GM18519 (cell line): ENCODE results near the gene DTNBP1.

Experiments used
- ATAC-seq: cut with Tn5 transposase; IDR thresholded peaks from one replicate; pipeline ENCODE4 v1.9.1; 2021; ENCODE audit warnings: mild to moderate bottlenecking, moderate library complexity; ENCODE audit not compliant: unreplicated experiment, low FRiP score

DTNBP1 gene

DNA sequence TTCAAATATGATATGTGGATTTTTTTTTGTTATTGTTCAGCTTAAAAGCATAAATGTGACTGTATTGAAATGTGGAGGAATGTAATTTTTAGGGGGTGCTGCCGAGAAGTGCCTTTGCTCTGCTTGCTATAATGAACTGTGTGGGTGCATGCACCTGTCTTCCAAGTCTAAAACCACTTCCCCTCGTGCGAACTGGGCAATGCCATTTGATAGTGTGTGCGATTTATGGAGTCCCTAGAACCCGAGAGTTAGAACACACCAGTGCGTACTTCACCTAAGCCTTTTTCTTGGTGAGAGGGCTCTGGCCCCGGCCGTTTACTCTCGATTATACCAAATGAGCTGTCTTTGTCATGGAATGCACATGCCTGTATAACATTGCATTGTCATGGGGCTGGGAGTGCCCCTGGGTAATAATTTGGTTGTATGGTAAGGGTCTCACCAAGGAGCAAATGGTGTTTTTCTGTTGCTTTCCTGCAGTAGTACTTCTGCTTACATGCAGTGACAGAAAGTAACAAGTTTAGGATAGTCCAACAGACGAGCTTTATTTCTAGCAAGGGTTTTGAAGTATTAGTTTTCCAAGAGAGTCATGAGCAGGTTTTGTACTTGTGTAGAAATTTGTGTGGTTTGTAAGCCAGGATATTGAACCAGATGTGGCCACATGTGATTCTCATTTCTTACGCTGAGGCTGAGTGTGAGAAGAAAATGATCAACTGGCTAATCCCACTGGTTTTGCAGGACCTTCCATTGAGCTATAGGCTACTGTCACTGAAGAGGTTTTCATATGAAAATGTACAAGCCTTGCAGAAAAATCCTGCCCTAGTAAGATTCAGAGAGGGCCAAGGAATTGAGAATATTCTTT is 172.4 kb downstream of the DTNBP1 start:
- no peak for ATAC-seq

DNA sequence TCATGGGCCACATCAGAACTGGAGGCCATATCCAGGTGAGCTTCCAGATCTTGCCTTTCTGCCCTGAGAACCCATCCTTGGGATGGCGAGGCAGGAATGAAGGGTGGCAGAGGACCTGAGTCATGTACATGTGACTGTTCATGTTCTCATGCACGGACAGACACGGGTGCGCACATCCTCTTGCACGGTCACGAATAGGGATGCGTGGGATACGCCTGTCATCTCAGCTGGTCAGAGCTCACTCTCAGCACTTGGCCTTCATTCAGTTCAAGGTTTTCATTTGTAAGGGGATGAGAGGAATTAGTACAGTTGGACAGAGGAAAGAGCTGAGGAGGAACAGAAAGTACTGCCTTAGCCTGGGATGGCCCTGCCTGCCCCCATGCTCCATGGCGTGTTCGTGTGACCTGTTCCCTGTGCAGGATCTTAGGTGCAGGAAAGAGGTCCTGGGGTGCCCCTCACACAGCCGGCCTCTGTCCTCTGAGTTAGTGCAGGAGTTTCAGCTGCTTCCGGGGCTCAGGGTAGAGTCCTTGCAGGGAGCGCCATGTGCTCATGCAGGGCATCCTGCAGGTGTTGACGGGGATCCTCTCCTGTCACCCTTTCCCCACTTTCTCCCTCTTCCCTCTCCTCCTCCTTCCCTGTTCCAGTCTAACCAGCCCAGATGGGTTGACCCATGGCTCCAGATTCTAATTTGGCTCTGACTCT is 173.4 kb downstream of the DTNBP1 start:
- no peak for ATAC-seq

DNA sequence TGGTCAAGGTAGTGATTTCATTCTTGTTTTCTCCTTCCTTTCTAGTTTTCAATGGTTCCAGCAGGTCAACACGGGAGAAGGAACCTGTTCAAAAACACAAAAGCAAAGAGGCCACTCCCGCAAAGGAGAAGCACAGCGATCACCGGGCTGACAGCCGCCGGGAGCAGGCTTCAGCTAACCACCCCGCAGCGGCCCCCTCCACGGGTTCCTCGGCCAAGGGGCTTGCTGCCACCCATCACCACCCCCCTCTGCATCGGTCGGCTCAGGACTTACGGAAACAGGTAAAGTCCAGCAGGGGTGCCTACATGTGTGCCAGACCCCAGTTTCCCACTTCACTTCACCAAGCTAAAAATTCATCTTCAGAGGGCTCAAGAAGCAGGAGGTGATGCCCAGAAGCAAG is 175.6 kb downstream of the DTNBP1 start:
- ATAC-seq = no peak

DNA sequence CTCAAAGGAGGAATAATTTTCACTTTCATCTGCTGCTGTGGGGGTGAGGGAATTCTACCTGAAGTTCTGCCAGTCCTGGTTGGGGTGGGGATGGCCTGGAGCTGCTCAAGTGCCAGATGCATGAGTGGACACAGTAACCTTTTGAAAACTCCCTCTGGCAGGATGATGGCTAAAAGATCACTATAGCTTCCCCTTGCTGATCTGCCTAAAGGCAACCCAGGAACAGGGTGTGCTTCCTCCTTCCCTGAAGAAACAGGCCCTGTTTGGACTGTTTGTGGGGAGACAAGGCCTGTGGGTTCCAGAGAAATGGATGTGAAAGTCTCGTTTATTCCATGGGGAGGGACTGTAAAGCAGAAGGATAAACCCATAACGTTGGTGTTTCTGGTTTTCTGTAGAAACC is 176.9 kb downstream of the DTNBP1 start:
- no peak for ATAC-seq

DNA sequence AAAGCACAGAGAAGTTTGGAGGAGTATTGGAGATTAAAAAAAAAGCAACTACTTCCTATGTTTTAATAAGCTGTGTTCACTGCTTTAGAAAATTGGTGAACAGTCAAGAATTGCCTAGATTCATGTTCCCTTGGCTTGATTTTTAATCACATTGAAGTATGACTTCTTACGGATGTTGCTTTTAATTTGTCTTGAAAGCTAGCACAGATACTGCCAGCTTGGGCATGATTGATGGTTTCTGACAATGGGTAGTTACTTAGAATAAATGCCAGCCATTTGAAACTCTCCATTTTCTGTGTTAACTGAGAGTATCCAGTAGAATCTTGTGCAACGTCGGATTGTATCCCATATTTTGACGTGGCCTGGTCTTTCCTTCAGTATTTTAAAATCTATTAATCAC is 178.0 kb downstream of the DTNBP1 start:
- no peak for ATAC-seq

DNA sequence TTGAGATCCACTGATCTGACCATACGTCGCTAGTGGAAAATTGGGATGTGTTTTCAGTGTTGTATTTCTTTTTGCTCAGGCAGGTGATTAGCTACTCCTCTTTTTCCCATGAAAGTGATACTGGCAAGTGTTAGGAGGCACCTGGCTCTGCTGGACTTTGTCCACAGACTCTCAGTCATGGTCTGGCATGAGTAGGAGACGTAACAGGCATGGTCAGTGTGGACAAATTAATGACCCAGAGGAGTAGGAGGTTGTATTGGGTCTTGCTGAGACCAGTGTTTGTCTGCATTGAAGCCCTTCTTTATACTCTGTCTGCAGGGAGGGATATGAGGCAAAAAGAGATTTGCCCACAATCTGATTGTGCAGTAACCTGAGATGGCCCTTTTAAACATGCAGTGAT is 178.7 kb downstream of the DTNBP1 start:
- ATAC-seq = no peak

DNA sequence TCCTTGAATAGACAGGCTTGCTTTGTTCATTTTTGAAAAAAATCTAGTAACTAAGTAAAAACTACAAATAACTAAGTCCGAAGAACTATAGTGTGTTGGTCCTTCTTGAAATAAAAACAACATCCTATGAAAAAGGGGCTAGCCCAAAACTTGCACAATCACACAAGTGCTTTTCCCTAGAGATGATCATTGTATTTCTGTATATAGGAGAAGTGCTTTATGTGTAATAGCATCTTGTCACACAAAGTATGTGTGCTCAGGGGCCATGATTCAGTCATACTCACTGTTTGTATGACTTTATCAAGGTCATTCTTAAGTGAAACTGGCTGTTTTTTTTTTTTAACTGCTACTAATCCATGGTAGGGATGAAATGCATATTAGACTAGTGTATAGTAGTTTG is 179.8 kb downstream of the DTNBP1 start:
- ATAC-seq = no peak

DNA sequence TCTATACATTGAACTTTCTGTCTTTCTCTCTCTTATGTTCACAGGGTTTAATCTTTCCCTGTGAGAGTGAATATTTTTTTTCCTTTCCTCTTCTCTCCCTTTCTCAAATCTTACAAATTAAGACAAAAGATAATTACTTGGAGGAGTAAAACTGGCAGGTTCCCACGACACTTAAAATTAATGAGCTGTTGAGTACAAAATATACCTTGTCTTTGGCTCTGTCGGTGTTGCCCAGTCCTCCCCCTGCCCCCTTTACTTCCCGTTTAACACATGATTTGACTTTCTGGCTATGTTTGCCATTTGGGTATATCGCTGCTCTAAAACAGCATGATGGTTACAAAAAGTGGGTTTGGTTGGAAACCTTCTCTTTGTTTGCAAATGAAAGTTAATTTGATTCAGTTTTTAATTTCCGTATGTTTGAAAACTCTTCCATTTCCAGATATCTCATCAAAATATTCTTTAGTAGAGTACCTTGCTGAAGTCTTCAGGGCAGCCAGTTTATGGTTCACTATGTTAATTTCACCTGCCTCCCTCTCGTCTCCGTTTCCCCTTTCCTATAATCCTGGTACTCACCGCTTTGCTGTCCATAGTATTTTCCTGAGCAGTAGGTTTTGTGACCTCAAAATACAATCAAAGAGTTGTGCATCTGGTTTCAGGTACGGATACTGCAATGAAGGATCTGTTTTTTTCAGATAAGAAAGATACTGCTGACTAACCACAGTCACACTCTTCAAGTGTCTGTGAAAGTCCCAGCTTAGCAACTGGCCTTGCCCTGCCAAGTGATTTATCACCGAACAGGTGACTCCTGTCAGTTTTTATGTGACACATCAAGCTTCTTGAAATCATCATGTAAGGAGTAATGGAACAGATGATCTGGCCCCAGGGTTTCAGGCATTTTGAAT is 181.2 kb downstream of the DTNBP1 start:
- ATAC-seq = no peak

DNA sequence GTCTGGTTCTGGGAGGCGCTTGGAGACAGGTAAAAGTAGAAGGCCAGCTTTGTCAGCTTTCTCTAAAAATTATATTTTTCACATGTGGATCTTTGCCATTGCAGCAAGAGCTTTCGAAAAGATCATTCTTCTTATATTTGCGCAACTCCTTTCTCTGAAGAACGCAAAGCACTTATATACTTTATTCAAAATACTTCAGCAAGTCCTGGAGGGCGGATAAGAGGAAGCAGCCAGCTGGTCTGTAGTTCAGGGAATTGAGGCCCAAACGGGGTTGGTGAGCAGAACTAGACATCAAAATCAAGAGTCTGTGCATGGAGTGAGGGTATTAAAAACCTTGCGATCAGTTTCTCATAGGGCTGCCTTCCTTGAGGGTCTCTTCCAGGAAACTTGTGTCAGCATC is 182.3 kb downstream of the DTNBP1 start:
- ATAC-seq = no peak

DNA sequence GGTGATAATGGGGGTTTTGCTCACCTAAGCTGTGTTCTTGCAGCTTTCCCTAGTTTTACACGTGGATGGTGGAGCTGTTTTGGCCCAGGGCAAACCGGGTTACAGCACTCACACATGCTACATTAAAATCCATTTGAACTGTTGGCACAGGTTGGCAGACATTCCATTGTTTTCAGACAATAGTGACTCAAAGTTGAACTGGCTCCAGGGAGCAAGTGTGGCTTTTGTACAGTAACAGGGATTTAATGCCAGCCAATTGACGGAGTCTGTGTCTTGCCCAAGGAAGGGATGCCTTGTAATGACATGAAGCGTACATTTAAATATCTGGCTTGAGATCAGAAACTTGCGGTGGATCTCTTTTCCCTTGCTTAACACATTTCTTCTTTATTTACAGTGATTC is 183.1 kb downstream of the DTNBP1 start:
- no peak for ATAC-seq

DNA sequence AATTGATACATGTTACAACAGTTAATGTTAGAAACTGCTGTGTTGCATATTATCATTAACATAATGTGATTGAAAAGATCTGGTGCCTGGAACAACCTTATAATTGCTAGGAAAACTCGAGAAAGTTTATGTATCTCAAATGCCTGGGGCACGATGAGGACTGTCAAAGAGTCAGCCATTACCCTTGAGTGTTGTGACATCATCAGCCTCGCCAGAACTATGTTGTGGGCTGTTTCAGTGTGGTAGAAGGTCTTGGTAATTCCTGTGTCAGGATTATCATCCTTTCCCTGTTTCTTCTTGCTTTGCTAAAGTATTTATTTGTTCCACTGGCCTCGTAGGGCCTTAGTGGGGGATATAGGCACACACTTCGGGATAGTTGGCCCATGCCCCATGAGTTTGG is 185.1 kb downstream of the DTNBP1 start:
- no peak for ATAC-seq

DNA sequence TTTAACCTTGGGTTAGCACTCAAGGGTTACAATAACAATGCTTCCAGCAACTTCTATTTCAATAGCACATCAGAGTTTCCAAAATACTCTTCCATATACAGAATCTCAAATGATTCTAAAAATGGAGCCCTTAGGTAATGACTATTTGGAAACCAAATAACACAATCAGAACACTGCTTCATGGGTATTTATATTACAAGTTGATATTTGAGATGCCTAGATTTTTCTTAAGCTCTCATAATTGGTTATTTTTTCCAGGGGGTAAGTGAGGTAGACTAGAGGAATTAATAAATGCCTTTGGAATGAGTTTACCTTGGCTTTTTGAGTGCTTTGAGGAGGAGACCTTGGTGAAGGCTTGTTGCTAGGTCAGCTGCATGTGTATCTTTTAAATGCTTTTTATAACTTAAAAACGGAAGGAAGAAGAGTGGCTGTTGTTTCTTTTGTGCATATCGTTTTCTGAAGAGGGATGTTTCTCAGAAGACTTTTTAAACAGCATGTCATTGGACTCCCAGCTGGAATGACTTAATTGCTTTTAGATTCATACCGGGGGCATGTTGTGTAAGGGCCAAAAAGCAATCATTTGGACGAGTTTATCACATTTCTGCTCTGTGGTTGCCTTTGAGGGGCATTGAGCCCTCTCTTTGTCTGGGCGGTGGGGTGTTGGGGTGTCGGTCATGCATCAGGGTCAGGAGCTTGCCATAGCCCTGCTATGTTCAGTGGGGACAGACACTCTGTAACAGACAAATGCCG is 186.0 kb downstream of the DTNBP1 start:
- no peak for ATAC-seq

DNA sequence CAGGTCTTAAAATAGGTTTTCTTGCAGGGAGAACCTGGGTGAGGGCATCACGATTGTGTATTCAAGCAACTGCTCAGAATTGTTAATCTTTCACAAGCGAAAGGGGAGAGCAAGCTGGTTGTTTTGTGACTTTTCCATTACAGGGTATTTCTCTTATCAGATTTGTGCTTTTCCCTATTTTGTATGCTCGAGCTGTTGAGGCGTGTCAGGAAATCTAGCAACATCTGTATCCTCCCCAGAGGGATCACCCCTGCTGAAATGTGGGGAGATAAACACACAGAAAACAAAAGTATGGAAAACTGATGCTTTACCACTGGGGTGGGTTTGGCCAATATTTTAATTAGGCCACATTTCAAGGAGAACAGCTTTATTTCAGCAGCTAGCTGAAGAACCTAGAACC is 187.0 kb downstream of the DTNBP1 start:
- ATAC-seq = no peak

DNA sequence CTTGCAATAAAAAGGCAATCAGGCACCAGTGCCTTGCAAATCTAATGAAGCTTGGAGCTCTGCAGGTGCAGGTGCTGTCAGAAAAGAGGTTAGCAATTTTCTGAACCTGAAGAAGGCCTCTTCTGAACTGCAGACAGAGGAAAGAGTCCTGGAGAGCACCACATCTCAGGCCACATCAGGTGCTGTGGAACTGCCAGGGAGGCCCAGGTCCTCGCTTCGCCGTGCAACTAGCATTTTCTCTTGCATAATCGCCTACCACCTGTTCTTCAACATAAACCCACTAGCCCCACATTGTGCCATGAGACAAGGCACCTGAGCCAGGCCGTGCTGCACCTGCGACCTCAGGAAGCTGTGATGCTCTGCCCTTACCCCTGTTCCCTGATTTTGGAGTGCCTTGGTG is 187.6 kb downstream of the DTNBP1 start:
- ATAC-seq = no peak

DNA sequence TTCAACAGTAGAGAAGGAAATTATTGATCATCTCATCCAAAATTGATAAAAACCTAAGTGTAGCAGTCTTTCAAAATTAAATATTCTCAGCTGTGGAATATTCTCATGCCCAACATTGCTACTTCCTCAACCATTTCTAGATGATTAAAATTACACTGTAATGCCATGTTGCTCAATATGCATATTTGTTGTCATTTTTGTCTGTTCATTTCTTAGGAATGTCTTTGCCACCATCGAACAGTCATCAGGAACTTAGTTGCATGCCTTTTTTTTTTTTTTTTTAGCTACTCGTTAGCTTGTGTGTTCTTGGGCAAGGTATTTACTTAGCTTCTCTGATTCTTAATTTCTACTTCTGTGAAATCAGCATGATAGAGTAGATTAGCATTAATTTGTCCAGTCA is 188.6 kb downstream of the DTNBP1 start:
- ATAC-seq = no peak

DNA sequence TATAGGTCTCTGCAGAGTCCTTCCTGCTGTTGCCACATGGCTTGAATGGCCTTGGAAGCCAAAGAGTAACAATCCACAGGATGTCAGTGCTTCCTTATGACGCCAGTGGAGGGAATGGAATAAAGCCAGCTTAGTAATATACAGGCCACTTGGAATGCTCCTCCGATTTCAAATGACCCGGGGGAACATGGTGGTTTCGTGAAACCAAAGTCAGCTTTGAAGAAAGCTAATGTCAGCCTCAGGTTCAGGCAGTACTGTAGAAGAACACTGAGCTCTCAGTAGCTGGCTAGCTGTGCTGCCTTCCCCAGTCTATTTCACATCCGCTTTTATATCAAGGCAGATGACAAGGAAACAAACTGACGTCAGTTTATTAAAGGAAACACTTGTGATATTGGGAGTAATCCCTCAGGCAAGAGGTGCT is 189.1 kb downstream of the DTNBP1 start:
- no peak for ATAC-seq

DNA sequence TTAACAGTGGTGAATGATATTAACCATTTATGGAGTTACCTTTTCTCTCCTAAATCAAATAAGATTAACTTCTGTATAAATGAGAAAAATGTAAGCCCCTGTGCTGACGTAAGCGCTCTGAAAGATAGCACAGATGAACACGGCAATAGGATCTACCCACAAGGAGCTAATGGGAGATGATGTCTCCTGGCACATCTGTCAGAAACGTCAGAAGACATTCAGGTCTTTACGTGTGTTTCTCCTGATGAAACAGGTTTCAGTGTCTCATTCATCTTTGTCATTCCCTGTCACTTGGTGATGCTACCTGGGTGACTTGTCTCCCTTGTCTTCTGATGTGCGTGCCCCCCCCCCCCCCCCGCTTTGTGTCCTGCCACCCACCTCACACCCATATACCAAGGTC is 189.7 kb downstream of the DTNBP1 start:
- ATAC-seq = no peak
